ENCODE results near the gene TRAPPC6A. TPM values are rescaled to one million over a fixed set of nuclear protein-coding genes. Genes with fewer than 3 reads are reported as not detected.

Gene TRAPPC6A
- total RNA-seq, 3 donors from 2014 or later = 8.5 to 11.5 (median 9.1) TPM

- Mint-ChIP-seq H3K9me3 (no peaks in the 10 kb centered on the region), H3K36me3 (ENCODE audit: insufficient read depth) (no peaks in the 10 kb centered on the region), H3K4me3 (no peak overlapping the region), H3K27me3 (ENCODE audit: low read depth) (no peaks in the 10 kb centered on the region), H3K4me1 (ENCODE audit: low read depth) (peaks cover 51% of the 10 kb centered on the region)
- DNase-seq = no peak
- no peak for ATAC-seq
Observed at GRCh38 chr19:45113628-45114027, 64.4 kb downstream of the TRAPPC6A start.

Other genes with a start within 250 kb of the TRAPPC6A start
- not detected for gene APOC4, start 236.0 kb downstream of the TRAPPC6A start, total RNA-seq
- gene APOC2, start 232.2 kb downstream of the TRAPPC6A start, total RNA-seq = not detected
- gene CLPTM1, start 222.9 kb downstream of the TRAPPC6A start, total RNA-seq = 100 to 1,000 TPM; 103 to 117 (median 112) TPM
- gene RELB, start 176.8 kb downstream of the TRAPPC6A start, total RNA-seq = 100 to 1,000 TPM; 128 to 137 (median 129) TPM
- 100 to 1,000 TPM; 111 to 114 (median 114) TPM for gene CLASRP, start 139.2 kb downstream of the TRAPPC6A start, total RNA-seq
- 10 to 100 TPM in 1 of 3 donors, 1 to 10 TPM in 2; 7.8 to 10.2 (median 8.6) TPM for gene ZNF296, start 101.8 kb downstream of the TRAPPC6A start, total RNA-seq
- gene GEMIN7, start 99.0 kb downstream of the TRAPPC6A start, total RNA-seq = 10 to 100 TPM; 58.8 to 69.3 (median 65.0) TPM
- gene PPP1R37, start 85.1 kb downstream of the TRAPPC6A start, total RNA-seq = 10 to 100 TPM; 23.2 to 24.9 (median 24.7) TPM
- under 1 TPM; 0.30 to 0.45 (median 0.33) TPM for gene NKPD1, start 17.3 kb downstream of the TRAPPC6A start, total RNA-seq
- gene BLOC1S3, start 547 bp upstream of the TRAPPC6A start, total RNA-seq = 10 to 100 TPM; 12.3 to 15.5 (median 14.5) TPM
- gene EXOC3L2, start 67.2 kb upstream of the TRAPPC6A start, total RNA-seq = not detected
- 10 to 100 TPM; 14.6 to 18.3 (median 15.9) TPM for gene MARK4, start 73.0 kb upstream of the TRAPPC6A start, total RNA-seq
- not detected for gene CKM, start 144.6 kb upstream of the TRAPPC6A start, total RNA-seq
- not detected for gene KLC3, start 162.5 kb upstream of the TRAPPC6A start, total RNA-seq
- gene ERCC2, start 192.3 kb upstream of the TRAPPC6A start, total RNA-seq = 10 to 100 TPM; 22.2 to 23.8 (median 23.8) TPM
- 1 to 10 TPM; 1.6 to 6.8 (median 4.1) TPM for gene PPP1R13L, start 226.8 kb upstream of the TRAPPC6A start, total RNA-seq
- 10 to 100 TPM; 45.2 to 57.3 (median 49.1) TPM for gene POLR1G, start 228.4 kb upstream of the TRAPPC6A start, total RNA-seq
- gene ERCC1, start 245.7 kb upstream of the TRAPPC6A start, total RNA-seq = 10 to 100 TPM; 68.0 to 86.2 (median 85.7) TPM